Mesenchymal stem cell (in vitro differentiated cells and primary cell): Measurements from ENCODE around the gene ZNF487.
"Not testable (repeated sequence)": the region's sequence is repeated elsewhere in the genome, so short reads cannot be mapped to it uniquely, and the experiment has no call there.

Experiments used
- DNase-seq: peaks from one replicate; pipeline ENCODE4 v3.0.0-alpha.2; 2013
- H2AFZ ChIP-seq: one replicate; pipeline ENCODE4 v1.6.1; 2013; ENCODE audit warnings: low read depth, mild to moderate bottlenecking, control low read depth, inconsistent platforms, low read length, moderate library complexity
- H2AK5ac ChIP-seq: 2 replicates; pipeline ENCODE4 v1.6.1; 2013; ENCODE audit warnings: low read length, moderate library complexity, mild to moderate bottlenecking, inconsistent platforms; ENCODE audit not compliant: severe bottlenecking
- H2BK120ac ChIP-seq: one replicate; pipeline ENCODE4 v1.6.1; 2013; ENCODE audit warnings: low read depth, mild to moderate bottlenecking, inconsistent platforms, low read length, moderate library complexity
- H2BK12ac ChIP-seq, 2 experiments: one replicate each; pipeline ENCODE4 v1.6.1; 2013; ENCODE audit warnings: inconsistent platforms in 2 of 2, low read length in 2 of 2, mild to moderate bottlenecking in 2 of 2, moderate library complexity in 2 of 2, control low read depth in 1 of 2
- H2BK15ac ChIP-seq: one replicate; pipeline ENCODE4 v1.6.1; 2013; ENCODE audit warnings: mild to moderate bottlenecking, low read depth, inconsistent platforms; ENCODE audit not compliant: poor library complexity, severe bottlenecking
- H2BK5ac ChIP-seq: 2 replicates; pipeline ENCODE4 v1.6.1; 2013; ENCODE audit warnings: low read depth, mild to moderate bottlenecking, low read length, control low read depth, inconsistent platforms; ENCODE audit not compliant: poor library complexity, severe bottlenecking
- H3K14ac ChIP-seq, 2 experiments: one replicate each; pipeline ENCODE4 v1.6.1; 2013; ENCODE audit warnings: inconsistent platforms in 2 of 2, low read length in 2 of 2, control low read depth in 1 of 2, mild to moderate bottlenecking in 1 of 2, moderate library complexity in 1 of 2
- H3K18ac ChIP-seq, 2 experiments: one replicate each; pipeline ENCODE4 v1.6.1; 2013; ENCODE audit warnings: inconsistent platforms in 2 of 2, low read length in 2 of 2, control low read depth in 1 of 2, low read depth in 1 of 2, mild to moderate bottlenecking in 1 of 2
- H3K23ac ChIP-seq, 2 experiments: one replicate each; pipeline ENCODE4 v1.6.1; 2013; ENCODE audit warnings: inconsistent platforms in 2 of 2, low read length in 2 of 2, mild to moderate bottlenecking in 2 of 2, moderate library complexity in 2 of 2, control low read depth in 1 of 2
- H3K27ac ChIP-seq: 2 replicates; pipeline ENCODE4 v1.5.1; 2013; ENCODE audit warnings: mild to moderate bottlenecking, moderate library complexity, low read length, control low read depth, inconsistent platforms; ENCODE audit not compliant: poor library complexity, severe bottlenecking
- H3K27me3 ChIP-seq, 2 experiments: 2 replicates each; pipeline versions ENCODE4 v1.6.1 to v1.7.0; 2013; ENCODE audit warnings: low read length in 2 of 2, mild to moderate bottlenecking in 2 of 2, moderate library complexity in 2 of 2, control low read depth in 1 of 2, inconsistent platforms in 1 of 2; ENCODE audit not compliant: control insufficient read depth in 1 of 2, insufficient read depth in 1 of 2
- H3K36me3 ChIP-seq, 2 experiments: 2 replicates each; pipeline versions ENCODE4 v1.6.1 to v1.7.0; 2013; ENCODE audit warnings: low read length in 2 of 2, control low read depth in 1 of 2, inconsistent platforms in 1 of 2, low read depth in 1 of 2, mild to moderate bottlenecking in 1 of 2; ENCODE audit not compliant: insufficient read depth in 2 of 2, control insufficient read depth in 1 of 2
- H3K4ac ChIP-seq, 2 experiments: one replicate each; pipeline ENCODE4 v1.6.1; 2013; ENCODE audit warnings: inconsistent platforms in 2 of 2, low read length in 2 of 2, mild to moderate bottlenecking in 2 of 2, moderate library complexity in 2 of 2, control low read depth in 1 of 2, low read depth in 1 of 2
- H3K4me1 ChIP-seq: 2 replicates; pipeline ENCODE4 v1.6.1; 2013; ENCODE audit warnings: low read depth, low read length, control low read depth; ENCODE audit not compliant: control insufficient read depth, insufficient read depth
- H3K4me2 ChIP-seq: 2 replicates; pipeline ENCODE4 v1.6.1; 2013; ENCODE audit warnings: low read length, mild to moderate bottlenecking, inconsistent platforms; ENCODE audit not compliant: poor library complexity, severe bottlenecking
- H3K4me3 ChIP-seq, 2 experiments: 2 replicates each; pipeline versions ENCODE4 v1.5.1 to v1.7.0; 2013; ENCODE audit warnings: low read length in 2 of 2, mild to moderate bottlenecking in 2 of 2, control low read depth in 1 of 2, low read depth in 1 of 2; ENCODE audit not compliant: insufficient read depth in 1 of 2
- H3K79me1 ChIP-seq: replicated peaks from 2 replicates; pipeline ENCODE4 v1.6.1; 2013; ENCODE audit warnings: mild to moderate bottlenecking, control low read depth, low read length, inconsistent platforms; ENCODE audit not compliant: poor library complexity, severe bottlenecking
- H3K9ac ChIP-seq: 2 replicates; pipeline ENCODE4 v1.7.0; 2013; ENCODE audit warnings: mild to moderate bottlenecking, low read length, moderate library complexity
- H3K9me3 ChIP-seq: 2 replicates; pipeline ENCODE4 v1.7.0; 2013; ENCODE audit warnings: mild to moderate bottlenecking, low read length; ENCODE audit not compliant: control insufficient read depth
- H4K8ac ChIP-seq: one replicate; pipeline ENCODE4 v1.6.1; 2013; ENCODE audit warnings: inconsistent platforms, mild to moderate bottlenecking, low read length, moderate library complexity
- H4K91ac ChIP-seq: one replicate; pipeline ENCODE4 v1.6.1; 2013; ENCODE audit warnings: mild to moderate bottlenecking, low read length, inconsistent platforms
- WGBS: methylation state at CpG from one replicate; pipeline ENCODE4 v1.1.7; 2013; ENCODE audit warnings: mixed read lengths; 5-methylcytosine and 5-hydroxymethylcytosine counted together

The ZNF487 gene

GRCh38 chr10:43465086-43465735, 28.3 kb downstream of the ZNF487 start:
- H3K27me3 ChIP-seq, H3K79me1 ChIP-seq, H3K14ac ChIP-seq, H3K23ac ChIP-seq, H3K18ac ChIP-seq, H2BK5ac ChIP-seq, H2BK15ac ChIP-seq, H4K8ac ChIP-seq, H3K4me1 ChIP-seq, H3K36me3 ChIP-seq, H3K4ac ChIP-seq, H3K4me3 ChIP-seq, H2BK120ac ChIP-seq, H3K9ac ChIP-seq, H3K27ac ChIP-seq, H3K4me2 ChIP-seq, H3K9me3 ChIP-seq, H2BK12ac ChIP-seq, H2AFZ ChIP-seq, H2AK5ac ChIP-seq, DNase-seq, H4K91ac ChIP-seq: not testable (repeated sequence)
- 98% methylated on average over 35 of the region's 49 CpGs for WGBS

GRCh38 chr10:43465736-43466120, 28.8 kb downstream of the ZNF487 start:
- not testable (repeated sequence) for H4K91ac ChIP-seq, H3K9ac ChIP-seq

GRCh38 chr10:43471146-43471545, 34.2 kb downstream of the ZNF487 start:
- no peak overlapping the region for H3K18ac ChIP-seq
- H4K91ac ChIP-seq = no peak overlapping the region
- H3K4me3 ChIP-seq = no peak overlapping the region
- no peak overlapping the region for H2BK15ac ChIP-seq
- H2AFZ ChIP-seq = no peak overlapping the region
- DNase-seq = no peak
- H3K9ac ChIP-seq = no peak overlapping the region
- no peak overlapping the region for H3K23ac ChIP-seq
- H2BK120ac ChIP-seq = no peak overlapping the region
- no peaks in the 10 kb centered on the region for H3K4me1 ChIP-seq
- no peak overlapping the region for H2BK12ac ChIP-seq
- WGBS = 87% methylated on average over 14 of the region's 14 CpGs
- H3K4me2 ChIP-seq = no peak overlapping the region
- H3K36me3 ChIP-seq = peaks cover 0 to 7% of the 10 kb centered on the region in 2 experiments
- no peak overlapping the region for H2AK5ac ChIP-seq
- H2BK5ac ChIP-seq = no peak overlapping the region
- H4K8ac ChIP-seq = no peak overlapping the region
- H3K27me3 ChIP-seq = no peaks in the 10 kb centered on the region
- no peak overlapping the region for H3K14ac ChIP-seq
- H3K27ac ChIP-seq = no peak overlapping the region
- H3K79me1 ChIP-seq = no peaks in the 10 kb centered on the region
- H3K4ac ChIP-seq = no peak overlapping the region
- H3K9me3 ChIP-seq = peaks cover 6% of the 10 kb centered on the region

More at GRCh38 chr10:43465736-43466120, 28.8 kb downstream of the ZNF487 start:
- not testable (repeated sequence) for H3K14ac ChIP-seq, H3K27me3 ChIP-seq, H2BK120ac ChIP-seq, H2AFZ ChIP-seq, H3K4me1 ChIP-seq, H3K18ac ChIP-seq, H3K4me3 ChIP-seq, H4K8ac ChIP-seq, H2BK5ac ChIP-seq, DNase-seq, H3K36me3 ChIP-seq, H3K9me3 ChIP-seq, H3K4me2 ChIP-seq, H3K4ac ChIP-seq, H3K23ac ChIP-seq, H3K27ac ChIP-seq, H3K79me1 ChIP-seq, H2BK15ac ChIP-seq, H2BK12ac ChIP-seq, H2AK5ac ChIP-seq
- WGBS = 96% methylated on average over 17 of the region's 24 CpGs

- Histone ChIP-seq H3K4me1 (no peaks in the 10 kb centered on the region), H3K9me3 (peaks cover 6% of the 10 kb centered on the region), H3K79me1 (no peaks in the 10 kb centered on the region), H3K36me3 (peaks cover 0 to 10% of the 10 kb centered on the region in 2 experiments), H3K4ac (no peak overlapping the region), H3K27me3 (no peaks in the 10 kb centered on the region), H2BK15ac (no peak overlapping the region), H4K91ac (no peak overlapping the region), H3K18ac (no peak overlapping the region), H2AFZ (no peak overlapping the region), H3K4me2 (no peak overlapping the region), H3K14ac (no peak overlapping the region), H3K23ac (no peak overlapping the region), H2BK120ac (no peak overlapping the region), H3K9ac (no peak overlapping the region), H2AK5ac (no peak overlapping the region), H2BK12ac (no peak overlapping the region), H4K8ac (no peak overlapping the region), H3K4me3 (no peak overlapping the region), H3K27ac (no peak overlapping the region), H2BK5ac (no peak overlapping the region)
- WGBS = 78% methylated on average over 2 of the region's 3 CpGs
- no peak for DNase-seq
Observed at GRCh38 chr10:43471935-43472720, 35.2 kb downstream of the ZNF487 start.
